Smooth muscle cell (in vitro differentiated cells): ENCODE data around the gene IL11. TPM values are rescaled to one million over a fixed set of nuclear protein-coding genes. Genes with fewer than 3 reads are reported as not detected.

Experiments
- DNase-seq: peaks from one replicate; lab custom pipeline; 2025; ENCODE audit not compliant: unreplicated experiment; lab: John Stamatoyannopoulos, UW
- H2AFZ ChIP-seq: fragments of 200-600 bp; sonication (generic); 2 replicates; pipeline ENCODE4 v1.6.0; 2016; ENCODE audit warnings: antibody characterized with exemption, low read depth, mild to moderate bottlenecking
- H3F3A ChIP-seq: fragments of 200-600 bp; sonication (generic); 2 replicates; pipeline ENCODE4 v1.6.0; 2017; ENCODE audit warnings: antibody characterized with exemption, low read depth
- H3K27ac ChIP-seq: fragments of 200-600 bp; sonication (generic); 2 replicates; pipeline ENCODE4 v1.5.1; 2016; ENCODE audit warnings: low read depth, mild to moderate bottlenecking
- H3K27me3 ChIP-seq: fragments of 200-600 bp; sonication (generic); 2 replicates; pipeline ENCODE4 v1.6.1; 2016; ENCODE audit warnings: low read depth, mild to moderate bottlenecking
- H3K36me3 ChIP-seq: fragments of 200-600 bp; sonication (generic); 2 replicates; pipeline ENCODE4 v1.5.1; 2016; ENCODE audit warnings: low read depth
- H3K4me1 ChIP-seq: fragments of 200-600 bp; sonication (generic); 2 replicates; pipeline ENCODE4 v1.5.1; 2016; ENCODE audit warnings: low read depth
- H3K4me2 ChIP-seq: fragments of 200-600 bp; sonication (generic); 2 replicates; pipeline ENCODE4 v1.6.0; 2016; ENCODE audit warnings: mild to moderate bottlenecking
- H3K4me3 ChIP-seq: fragments of 200-600 bp; sonication (generic); 2 replicates; pipeline ENCODE4 v1.5.1; 2016; ENCODE audit warnings: mild to moderate bottlenecking
- H3K79me2 ChIP-seq: fragments of 200-600 bp; sonication (generic); 2 replicates; pipeline ENCODE4 v1.6.0; 2016; ENCODE audit warnings: low read depth, mild to moderate bottlenecking
- H3K9ac ChIP-seq: fragments of 200-600 bp; sonication (generic); 2 replicates; pipeline ENCODE4 v1.6.0; 2016; ENCODE audit warnings: low read depth
- H3K9me3 ChIP-seq: fragments of 200-600 bp; sonication (generic); replicated peaks from 2 replicates; pipeline ENCODE4 v1.5.1; 2016; ENCODE audit warnings: low read depth
- H4K20me1 ChIP-seq: fragments of 200-600 bp; sonication (generic); 2 replicates; pipeline ENCODE4 v1.6.0; 2016; ENCODE audit warnings: low read depth
- WGBS: methylation state at CpG from one replicate; pipeline ENCODE4 v1.1.7; 2016; ENCODE audit warnings: low lambda C conversion rate; 5-methylcytosine and 5-hydroxymethylcytosine counted together
- polyA plus RNA-seq: library from polyadenylated mRNA; unstranded; fragments of >200 nt; fragmentation: Nextera tagmentation; extraction: Ambion mirVana; gene quantifications from 2 replicates; pipeline ENCODE4 v1.2.1, GENCODE V29; 2016
- total RNA-seq: library from RNA; depleted of rRNA; stranded (reverse); fragments of >200 nt; gene quantifications from 2 replicates; pipeline ENCODE4 v1.2.3, GENCODE V29; 2014
- TF ChIP-seq, protein P1 (sequence below): fragments of 200-600 bp; sonication (generic); IDR thresholded peaks from 2 replicates; pipeline ENCODE4 v1.5.1; 2017; ENCODE audit warnings: borderline replicate concordance, mild to moderate bottlenecking, antibody characterized with exemption; ENCODE audit not compliant: insufficient read depth, poor library complexity, severe bottlenecking

The IL11 gene
- total and polyA plus RNA-seq, 2 experiments from 2014 or later = 40.1 to 66.4 TPM

DNA sequence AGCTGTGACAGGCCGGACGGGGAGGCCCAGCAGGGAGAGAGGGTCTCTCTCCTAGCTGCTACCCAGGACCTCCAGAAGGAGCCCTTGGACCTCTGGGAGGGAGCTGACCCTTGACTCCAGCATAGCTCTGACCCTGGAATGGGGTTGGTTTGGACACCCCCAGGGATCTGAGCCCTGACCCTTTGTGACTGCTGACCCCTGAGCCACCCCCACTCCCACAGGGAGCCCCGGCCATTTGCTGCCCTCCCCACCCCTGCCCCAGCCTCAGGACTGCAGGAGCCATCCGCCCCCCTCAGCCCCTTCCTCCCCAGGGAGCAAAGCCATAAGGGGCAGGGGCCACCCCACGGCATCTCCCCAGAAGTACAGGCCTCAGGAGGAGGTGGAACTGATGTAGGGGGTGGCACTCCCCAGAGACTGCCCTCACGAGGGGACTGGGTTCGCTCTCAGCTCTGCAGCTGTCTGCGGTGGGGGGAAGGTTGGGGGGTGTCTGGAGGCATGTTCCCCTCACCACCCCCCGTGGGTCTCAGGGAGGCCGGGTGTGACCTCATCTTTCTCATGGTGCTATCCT lies 22.7 kb downstream of the IL11 start:
- Histone ChIP-seq H3F3A (no peaks in the 10 kb centered on the region), H3K79me2 (no peaks in the 10 kb centered on the region), H3K27ac (no peak overlapping the region), H3K4me3 (no peak overlapping the region), H3K9ac (no peak overlapping the region), H3K4me1 (peaks cover 5% of the 10 kb centered on the region), H2AFZ (no peak overlapping the region), H4K20me1 (no peaks in the 10 kb centered on the region), H3K27me3 (peaks cover 5% of the 10 kb centered on the region), H3K9me3 (no peaks in the 10 kb centered on the region), H3K4me2 (no peak overlapping the region), H3K36me3 (no peaks in the 10 kb centered on the region)
- no peak for DNase-seq
- WGBS = 99% methylated on average over 9 of the region's 10 CpGs
- TF ChIP-seq, protein P1, sequence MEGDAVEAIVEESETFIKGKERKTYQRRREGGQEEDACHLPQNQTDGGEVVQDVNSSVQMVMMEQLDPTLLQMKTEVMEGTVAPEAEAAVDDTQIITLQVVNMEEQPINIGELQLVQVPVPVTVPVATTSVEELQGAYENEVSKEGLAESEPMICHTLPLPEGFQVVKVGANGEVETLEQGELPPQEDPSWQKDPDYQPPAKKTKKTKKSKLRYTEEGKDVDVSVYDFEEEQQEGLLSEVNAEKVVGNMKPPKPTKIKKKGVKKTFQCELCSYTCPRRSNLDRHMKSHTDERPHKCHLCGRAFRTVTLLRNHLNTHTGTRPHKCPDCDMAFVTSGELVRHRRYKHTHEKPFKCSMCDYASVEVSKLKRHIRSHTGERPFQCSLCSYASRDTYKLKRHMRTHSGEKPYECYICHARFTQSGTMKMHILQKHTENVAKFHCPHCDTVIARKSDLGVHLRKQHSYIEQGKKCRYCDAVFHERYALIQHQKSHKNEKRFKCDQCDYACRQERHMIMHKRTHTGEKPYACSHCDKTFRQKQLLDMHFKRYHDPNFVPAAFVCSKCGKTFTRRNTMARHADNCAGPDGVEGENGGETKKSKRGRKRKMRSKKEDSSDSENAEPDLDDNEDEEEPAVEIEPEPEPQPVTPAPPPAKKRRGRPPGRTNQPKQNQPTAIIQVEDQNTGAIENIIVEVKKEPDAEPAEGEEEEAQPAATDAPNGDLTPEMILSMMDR = no peak

- Histone ChIP-seq H3F3A (no peaks in the 10 kb centered on the region), H4K20me1 (peaks cover under 1% of the 10 kb centered on the region), H3K27ac (no peak overlapping the region), H3K79me2 (no peaks in the 10 kb centered on the region), H3K4me3 (no peak overlapping the region), H3K36me3 (no peaks in the 10 kb centered on the region), H3K4me1 (peaks cover 7% of the 10 kb centered on the region), H3K4me2 (no peak overlapping the region), H2AFZ (no peak overlapping the region), H3K9ac (no peak overlapping the region), H3K27me3 (peaks cover 4% of the 10 kb centered on the region), H3K9me3 (no peaks in the 10 kb centered on the region)
- DNase-seq = no peak
- WGBS = 95% methylated on average over 29 of the region's 41 CpGs
- TF ChIP-seq, protein P1 = no peak
These were observed 23.4 kb downstream of the IL11 start for GRCh38 chr19:55346725-55347441.

DNA sequence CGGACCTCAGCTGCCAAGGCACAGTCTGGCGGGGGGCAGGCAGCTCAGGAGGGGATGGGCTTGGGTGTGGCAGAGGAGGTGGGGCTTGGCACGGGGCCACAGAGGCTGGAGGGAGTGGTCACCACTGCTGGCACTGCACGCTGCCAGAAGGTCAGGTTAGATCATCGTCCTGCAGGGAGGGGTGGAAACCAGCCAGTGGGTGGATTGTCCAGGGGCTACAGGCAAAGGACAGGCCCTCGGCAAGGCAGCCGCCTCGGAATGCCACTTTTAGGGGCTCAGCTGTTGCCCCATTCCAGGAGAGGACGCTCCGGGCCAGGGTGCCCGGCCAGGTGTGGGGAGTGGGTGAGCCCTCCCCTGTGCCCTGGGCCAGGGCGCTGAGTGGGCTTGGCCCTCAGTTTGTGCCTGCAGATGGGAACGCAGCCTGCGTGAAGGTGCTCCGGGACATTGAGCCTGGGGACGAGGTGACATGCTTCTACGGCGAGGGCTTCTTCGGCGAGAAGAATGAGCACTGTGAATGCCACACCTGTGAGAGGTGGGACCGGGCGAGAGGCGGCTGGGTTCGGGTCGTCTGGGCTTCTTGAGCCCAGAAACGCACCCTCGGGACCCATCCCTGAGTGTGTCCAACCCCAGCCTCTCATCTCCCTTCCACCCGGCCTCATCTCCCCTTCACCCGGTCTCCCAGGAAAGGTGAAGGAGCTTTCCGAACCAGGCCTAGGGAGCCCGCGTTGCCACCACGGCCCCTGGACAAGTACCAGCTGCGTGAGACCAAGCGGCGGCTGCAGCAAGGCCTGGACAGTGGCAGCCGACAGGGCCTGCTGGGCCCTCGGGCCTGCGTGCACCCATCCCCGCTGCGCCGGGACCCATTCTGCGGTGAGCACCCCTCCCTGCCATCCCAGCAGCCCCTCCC lies 24.2 kb downstream of the IL11 start:
- Histone ChIP-seq H2AFZ (no peak overlapping the region), H3K9me3 (no peaks in the 10 kb centered on the region), H3K4me3 (no peak overlapping the region), H3K79me2 (peaks cover 5% of the 10 kb centered on the region), H3K36me3 (no peaks in the 10 kb centered on the region), H4K20me1 (peaks cover 8% of the 10 kb centered on the region), H3F3A (no peaks in the 10 kb centered on the region), H3K9ac (no peak overlapping the region), H3K4me1 (peaks cover 13% of the 10 kb centered on the region), H3K4me2 (no peak overlapping the region), H3K27me3 (no peaks in the 10 kb centered on the region), H3K27ac (no peak overlapping the region)
- DNase-seq = no peak
- 90% methylated on average over 41 of the region's 43 CpGs for WGBS
- TF ChIP-seq, protein P1 = no peak
